EH (cell line): Measurements from ENCODE around the gene RRP36.
"Not testable (repeated sequence)": the region's sequence is repeated elsewhere in the genome, so short reads cannot be mapped to it uniquely, and the experiment has no call there.

Experiments used
- DNase-seq: peaks from one replicate; pipeline ENCODE4 v3.0.0-alpha.2; 2015; ENCODE audit warnings: low read depth

RRP36 gene

DNA sequence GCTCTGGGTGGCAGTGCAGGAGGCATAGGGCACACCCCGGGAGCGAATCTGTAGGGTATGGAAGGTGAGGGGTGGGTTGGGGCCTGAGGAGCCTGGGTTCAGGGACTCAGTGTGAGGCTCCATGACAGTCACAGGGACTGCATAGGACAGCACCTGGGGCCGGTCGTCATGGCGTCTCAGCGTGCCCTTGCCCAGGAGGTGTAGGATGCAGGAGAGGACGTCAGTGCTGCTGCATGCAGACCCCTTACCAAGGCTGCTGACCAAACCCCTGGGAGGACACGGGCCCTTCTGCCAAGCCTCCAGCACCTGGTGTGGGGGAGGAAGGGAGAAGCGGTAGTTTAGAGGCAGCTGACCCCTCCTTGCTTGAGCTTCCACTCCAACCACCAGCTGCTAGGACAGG is 16.3 kb downstream of the RRP36 start:
- no peak for DNase-seq

DNA sequence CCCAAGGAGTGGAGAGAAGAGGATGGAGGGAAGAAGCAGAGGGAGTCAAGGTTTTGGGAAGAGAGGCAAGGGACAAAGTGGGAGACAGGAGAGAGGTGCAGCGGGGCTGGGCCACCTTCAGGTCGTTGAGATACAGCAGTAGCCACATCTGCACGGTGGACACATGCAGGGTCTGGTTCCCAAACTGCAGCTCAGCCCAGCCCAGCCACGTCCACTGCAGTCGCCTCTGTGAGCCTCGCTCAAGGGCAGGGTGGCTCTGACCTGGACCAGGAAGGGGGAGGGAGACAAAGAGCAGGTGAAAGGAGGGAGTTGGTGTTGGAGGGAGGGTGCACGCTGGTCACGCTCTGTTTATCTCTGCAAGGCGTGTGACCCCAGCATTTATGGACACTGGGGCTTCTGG is 17.3 kb downstream of the RRP36 start:
- no peak for DNase-seq

DNA sequence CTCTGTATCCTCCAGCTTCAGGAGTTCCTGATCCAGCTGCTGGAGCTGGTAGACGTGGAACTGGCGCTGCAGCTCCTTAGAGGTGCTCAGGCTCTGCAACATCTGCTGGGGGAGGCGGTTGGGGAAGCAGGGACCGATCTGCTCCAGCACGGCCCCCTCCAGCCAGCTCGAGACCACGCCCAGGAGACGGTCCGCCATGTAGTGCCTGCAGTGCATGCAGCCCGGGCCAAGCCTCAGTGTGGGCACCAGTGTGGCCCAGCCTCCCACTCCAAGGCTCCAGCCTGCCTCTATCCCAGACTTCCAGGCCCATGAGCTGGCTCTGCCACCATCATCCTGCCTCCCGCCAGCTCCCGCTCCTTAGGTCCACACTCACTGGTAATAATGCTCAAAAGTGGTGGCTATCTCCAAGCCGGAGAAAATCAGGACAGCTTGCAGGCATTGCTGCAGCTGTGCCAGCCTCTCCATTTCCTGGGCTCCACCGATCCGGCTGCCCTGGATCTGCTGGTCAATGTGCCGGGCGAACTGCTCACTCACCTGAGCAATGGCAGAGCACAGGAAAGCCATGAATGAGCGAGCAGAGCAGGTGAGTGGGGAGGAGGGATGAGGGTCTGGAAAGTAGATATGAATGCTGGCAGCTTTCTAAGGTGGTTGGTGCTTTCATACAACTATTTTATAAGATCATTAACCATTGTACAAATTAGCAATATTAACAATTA is 19.3 kb downstream of the RRP36 start:
- DNase-seq = no peak

GRCh38 chr6:43041475-43041874 is 20.1 kb downstream of the RRP36 start:
- DNase-seq = not testable (repeated sequence)

GRCh38 chr6:43043310-43043709 is 21.9 kb downstream of the RRP36 start:
- DNase-seq = no peak

GRCh38 chr6:43045371-43045930 is 24.0 kb downstream of the RRP36 start:
- no peak for DNase-seq

GRCh38 chr6:43047998-43048397 is 26.6 kb downstream of the RRP36 start:
- no peak for DNase-seq

- no peak for DNase-seq
These were observed 29.6 kb downstream of the RRP36 start for GRCh38 chr6:43050981-43051380.

GRCh38 chr6:43052225-43052841 is 30.9 kb downstream of the RRP36 start:
- DNase-seq = no peak

GRCh38 chr6:43052842-43053544 is 31.6 kb downstream of the RRP36 start:
- peak; percentile 45 for DNase-seq

DNA sequence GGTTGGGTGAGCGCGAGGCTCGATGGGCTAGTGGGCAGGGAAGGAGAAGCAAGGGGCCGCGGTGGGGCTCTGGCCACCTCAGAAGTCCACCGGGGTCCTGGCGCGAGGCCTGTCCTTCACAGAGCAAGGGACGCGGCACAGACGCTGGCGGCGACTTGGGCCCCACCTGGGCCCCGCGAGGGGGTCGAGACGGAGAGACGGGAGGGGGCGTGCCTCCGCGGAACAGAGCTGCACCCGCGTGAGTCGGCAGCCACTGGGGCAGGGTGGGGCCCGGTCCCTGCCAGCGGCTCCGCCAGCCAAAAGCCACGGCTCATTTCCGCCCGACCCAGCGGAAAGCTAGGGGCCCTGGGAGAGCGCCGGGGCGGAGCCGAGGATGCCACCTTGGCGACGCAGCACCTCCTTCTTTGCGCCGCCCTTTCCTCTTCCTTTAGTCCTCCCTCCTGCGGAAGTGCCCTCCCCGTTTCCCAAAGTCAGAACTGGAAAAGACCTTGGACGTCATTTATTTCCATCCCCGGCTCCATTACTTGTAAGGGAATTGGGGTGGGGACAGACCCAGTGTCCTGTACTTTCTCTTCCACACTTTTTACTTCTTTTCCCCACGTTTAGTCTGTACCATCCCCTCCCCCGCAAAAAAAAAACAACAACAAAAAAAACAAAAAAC is 32.3 kb downstream of the RRP36 start, which contains the start of gene CUL7:
CUL7 (minus strand) TSS at position 307 of the 661 bp plus-strand sequence. CDS start 1,063 bp downstream, outside the sequence.
- DNase-seq = peak; percentile 98

DNA sequence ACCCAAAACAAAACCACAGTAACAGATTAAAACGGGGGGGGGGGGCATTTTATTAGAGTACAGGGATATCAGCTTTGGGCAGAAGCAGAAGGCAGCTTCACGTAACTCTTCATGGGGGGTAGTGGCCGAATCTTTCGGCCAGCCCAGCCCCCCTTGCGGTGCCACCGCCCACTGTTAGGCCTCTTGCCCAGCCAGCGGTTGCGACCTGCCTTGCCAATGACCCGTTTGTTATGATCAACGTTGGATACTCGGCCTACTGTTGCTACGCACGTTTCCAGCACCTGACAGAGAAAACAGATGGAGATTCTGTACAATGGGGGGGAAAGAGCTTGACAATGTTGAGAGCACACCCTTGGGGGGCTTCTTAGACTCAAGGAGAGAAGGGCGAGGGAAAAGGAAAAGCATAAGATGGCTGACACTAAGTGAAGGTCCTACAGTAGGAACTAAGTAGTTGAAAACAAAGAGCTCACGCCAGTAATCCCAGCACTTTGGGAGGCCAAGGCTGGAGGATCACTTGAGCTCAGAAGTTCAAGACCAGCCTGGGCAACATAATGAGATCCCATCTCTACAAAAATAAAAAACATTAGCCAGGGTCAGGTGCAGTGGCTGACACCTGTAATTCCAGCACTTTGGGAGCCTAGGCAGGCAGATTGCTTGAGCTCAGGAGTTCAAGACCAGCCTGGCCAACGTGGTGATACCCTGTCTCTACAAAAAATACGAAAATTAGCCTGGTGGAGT is 33.0 kb downstream of the RRP36 start:
- no peak for DNase-seq

DNA sequence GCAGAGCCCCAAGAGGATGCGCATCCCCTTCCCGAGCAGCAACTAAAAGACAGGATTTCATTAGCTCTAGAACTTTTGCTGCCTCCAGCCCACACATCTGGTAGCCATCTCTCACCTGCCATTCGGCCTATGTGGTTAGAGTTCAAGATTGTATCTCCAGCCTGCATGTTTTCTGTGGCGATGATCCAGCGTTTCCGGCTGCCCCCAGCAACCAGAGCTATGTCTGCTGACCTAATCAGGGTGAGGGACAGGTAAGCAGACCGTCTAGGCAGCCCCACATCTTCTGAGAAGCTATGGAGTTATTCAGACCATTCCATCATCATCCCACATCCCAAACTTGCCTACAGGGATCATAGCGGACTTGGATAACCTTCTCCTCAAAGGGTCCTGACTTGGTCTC is 34.5 kb downstream of the RRP36 start:
- no peak for DNase-seq

DNA sequence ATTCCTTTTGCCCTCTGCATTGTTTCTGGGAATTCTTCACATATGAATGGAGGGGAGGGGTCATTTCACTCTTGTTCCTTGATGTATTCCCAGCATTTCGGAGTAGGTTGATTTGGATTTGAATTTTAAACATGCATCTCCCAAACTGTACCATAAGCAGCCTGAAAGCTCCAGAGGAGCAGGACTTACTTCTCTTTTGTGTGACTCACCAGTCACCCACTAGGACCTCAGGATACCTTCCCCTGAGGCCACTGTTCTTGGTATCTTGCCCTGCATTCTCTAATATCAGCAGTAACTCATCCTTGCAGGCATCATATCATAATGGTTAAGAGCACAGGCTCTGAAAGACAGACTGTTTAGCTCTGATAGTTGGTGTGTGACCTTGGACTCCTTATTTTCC is 37.1 kb downstream of the RRP36 start:
- DNase-seq = no peak

DNA sequence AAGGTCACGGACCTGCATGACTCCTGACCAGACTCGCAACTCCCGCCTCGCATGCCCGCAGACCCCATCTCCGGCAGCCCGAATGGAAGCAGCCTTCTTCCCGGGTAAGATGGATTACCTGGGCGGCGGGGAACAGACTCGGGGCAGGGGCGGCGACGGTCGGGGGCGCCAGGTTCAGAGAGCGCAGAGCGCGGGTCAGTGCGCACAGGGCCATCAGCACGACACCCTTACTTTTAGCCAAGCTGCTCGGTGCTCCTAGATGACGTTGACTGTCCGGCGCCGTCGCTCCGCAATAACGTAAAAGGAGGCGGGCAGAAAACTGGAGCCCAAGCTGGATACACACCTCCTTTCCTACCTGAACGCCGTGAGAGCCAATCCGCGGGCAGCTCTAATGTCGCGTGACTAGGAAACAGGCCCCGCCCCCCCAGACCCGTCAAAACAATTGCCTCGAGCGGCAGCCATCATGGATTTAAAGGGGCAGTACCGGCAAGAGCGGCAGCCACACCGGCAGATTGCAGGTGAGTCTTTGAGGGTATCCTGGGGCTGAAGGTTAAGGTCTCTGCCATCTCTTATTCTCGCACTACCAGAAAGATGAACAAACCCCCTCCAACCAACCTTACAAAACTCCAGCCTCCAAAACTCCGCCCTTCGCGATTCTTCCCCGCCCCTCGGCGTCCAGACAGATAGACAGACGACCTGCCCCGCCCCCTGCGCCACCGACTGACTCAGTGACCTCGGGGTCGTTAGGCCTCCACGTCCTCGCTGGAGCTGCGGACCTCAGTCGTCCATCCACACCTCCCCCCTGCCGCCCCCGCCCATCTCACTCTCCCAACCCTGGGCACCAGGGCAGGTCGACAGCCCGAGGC is 38.0 kb downstream of the RRP36 start, which contains the start of the genes KLC4 and MRPL2:
KLC4 (plus strand) TSS at position 464 of the 866 bp plus-strand sequence. CDS start 1,705 bp downstream, outside the sequence.
MRPL2 (minus strand) TSS at position 267 of the 866 bp plus-strand sequence; CDS start at position 214, 53 bp downstream.
- peak; percentile 99 for DNase-seq

DNA sequence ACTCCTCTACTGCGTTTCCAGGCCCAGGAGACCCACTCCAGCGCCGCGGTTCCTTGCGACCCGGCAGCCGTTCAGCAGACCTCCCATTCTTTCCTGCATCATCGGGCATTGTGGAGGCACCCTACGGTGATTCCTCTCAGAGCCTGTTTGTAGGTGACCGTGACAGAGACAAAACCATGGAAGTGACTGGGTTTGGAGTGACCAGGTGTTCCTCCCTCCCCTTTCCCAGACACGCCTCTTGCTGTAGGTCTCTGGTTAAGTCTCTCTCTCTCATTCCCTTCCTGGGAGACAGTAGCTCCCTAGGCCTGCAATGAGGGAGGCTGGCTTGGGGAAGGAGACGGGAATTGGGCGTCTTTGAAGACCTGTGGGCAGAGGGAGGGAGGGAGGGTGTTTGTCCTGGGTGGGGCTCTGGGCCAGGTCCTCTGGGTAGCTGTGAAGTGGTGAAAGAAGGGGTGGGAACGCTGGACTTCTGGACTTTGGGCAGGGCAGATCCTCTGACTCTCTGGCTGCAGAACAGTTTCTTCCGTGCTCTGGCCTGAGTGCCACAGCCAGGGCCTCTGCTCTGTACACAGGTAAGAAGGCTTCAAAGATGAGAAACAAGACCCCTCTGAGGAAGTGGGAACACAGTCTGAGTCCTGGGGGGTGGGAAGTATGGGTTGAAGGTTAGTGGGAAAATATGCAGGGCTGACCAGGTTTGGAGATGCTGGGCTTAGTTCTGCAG is 38.8 kb downstream of the RRP36 start:
- no peak for DNase-seq

DNA sequence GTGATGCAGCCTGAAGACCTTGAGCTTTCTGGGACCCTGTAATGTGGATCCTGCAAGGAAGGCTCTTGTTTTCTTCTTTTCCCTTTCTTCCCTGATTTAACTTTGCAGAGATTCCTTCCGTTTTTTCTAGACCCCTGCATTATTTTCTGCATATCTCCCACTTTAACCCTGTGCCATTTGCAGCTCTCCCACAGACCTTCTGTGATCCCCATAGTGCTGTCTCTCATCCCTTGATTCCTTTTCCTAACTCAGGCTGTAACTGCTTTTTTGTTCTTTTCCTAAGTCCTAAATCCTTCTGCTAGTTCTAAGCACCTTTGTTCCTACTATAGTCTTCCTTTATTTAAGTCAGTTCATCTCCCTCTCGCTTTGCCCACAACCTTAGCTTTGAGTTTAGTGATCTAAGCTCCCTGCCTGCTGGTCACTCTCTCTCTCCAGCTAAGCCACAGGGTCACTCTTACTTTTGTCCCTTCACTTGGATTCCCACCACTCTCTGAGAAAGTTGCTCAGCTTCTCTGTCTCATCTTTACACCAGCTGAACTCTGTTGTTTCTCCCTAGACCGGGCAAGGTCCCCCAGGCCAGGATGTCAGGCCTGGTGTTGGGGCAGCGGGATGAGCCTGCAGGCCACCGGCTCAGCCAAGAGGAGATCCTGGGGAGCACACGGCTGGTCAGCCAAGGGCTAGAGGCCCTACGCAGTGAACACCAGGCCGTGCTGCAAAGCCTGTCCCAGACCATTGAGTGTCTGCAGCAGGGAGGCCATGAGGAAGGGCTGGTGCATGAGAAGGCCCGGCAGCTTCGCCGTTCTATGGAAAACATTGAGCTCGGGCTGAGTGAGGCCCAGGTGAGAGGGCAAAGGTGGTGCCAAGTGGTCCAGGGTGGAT is 39.6 kb downstream of the RRP36 start:
- no peak for DNase-seq

- DNase-seq = peak; percentile 54
These were observed 40.4 kb downstream of the RRP36 start for GRCh38 chr6:43061861-43062260.

- no peak for DNase-seq
These were observed 41.4 kb downstream of the RRP36 start for GRCh38 chr6:43062818-43063217.
